ENCODE results near the gene KRTAP13-3. TPM values are rescaled to one million over a fixed set of nuclear protein-coding genes. Genes with fewer than 3 reads are reported as not detected.

Gene KRTAP13-3
- polyA plus RNA-seq, 12 donors = not detected

Other genes starting within 250 kb of the KRTAP13-3 start
- 1 to 10 TPM in 3 of 12 donors, under 1 TPM in 2, not detected in 7; 0.11 to 9.6 (median 2.2) TPM for gene CLDN8, start 209.8 kb downstream of the KRTAP13-3 start, polyA plus RNA-seq (ENCODE audit: insufficient read length in 12 of 12)
- gene KRTAP24-1, start 143.0 kb downstream of the KRTAP13-3 start, polyA plus RNA-seq (ENCODE audit: insufficient read length in 12 of 12) = not detected
- not detected for gene KRTAP25-1, start 136.4 kb downstream of the KRTAP13-3 start, polyA plus RNA-seq (ENCODE audit: insufficient read length in 12 of 12)
- not detected for gene KRTAP26-1, start 105.6 kb downstream of the KRTAP13-3 start, polyA plus RNA-seq (ENCODE audit: insufficient read length in 12 of 12)
- gene KRTAP27-1, start 88.2 kb downstream of the KRTAP13-3 start, polyA plus RNA-seq (ENCODE audit: insufficient read length in 12 of 12) = not detected
- not detected for gene KRTAP23-1, start 77.3 kb downstream of the KRTAP13-3 start, polyA plus RNA-seq (ENCODE audit: insufficient read length in 12 of 12)
- not detected for gene KRTAP13-2, start 53.7 kb downstream of the KRTAP13-3 start, polyA plus RNA-seq (ENCODE audit: insufficient read length in 12 of 12)
- not detected for gene KRTAP13-1, start 29.9 kb downstream of the KRTAP13-3 start, polyA plus RNA-seq (ENCODE audit: insufficient read length in 12 of 12)
- not detected for gene KRTAP13-4, start 4.3 kb upstream of the KRTAP13-3 start, polyA plus RNA-seq (ENCODE audit: insufficient read length in 12 of 12)
- not detected for gene KRTAP15-1, start 14.3 kb upstream of the KRTAP13-3 start, polyA plus RNA-seq (ENCODE audit: insufficient read length in 12 of 12)
- gene KRTAP19-1, start 54.4 kb upstream of the KRTAP13-3 start, polyA plus RNA-seq (ENCODE audit: insufficient read length in 12 of 12) = not detected
- gene KRTAP19-2, start 61.5 kb upstream of the KRTAP13-3 start, polyA plus RNA-seq (ENCODE audit: insufficient read length in 12 of 12) = not detected
- gene KRTAP19-3, start 66.1 kb upstream of the KRTAP13-3 start, polyA plus RNA-seq (ENCODE audit: insufficient read length in 12 of 12) = not detected
- not detected for gene KRTAP19-4, start 71.2 kb upstream of the KRTAP13-3 start, polyA plus RNA-seq (ENCODE audit: insufficient read length in 12 of 12)
- not detected for gene KRTAP19-5, start 76.2 kb upstream of the KRTAP13-3 start, polyA plus RNA-seq (ENCODE audit: insufficient read length in 12 of 12)
- gene KRTAP19-6, start 115.9 kb upstream of the KRTAP13-3 start, polyA plus RNA-seq (ENCODE audit: insufficient read length in 12 of 12) = not detected
- not detected for gene KRTAP19-7, start 135.4 kb upstream of the KRTAP13-3 start, polyA plus RNA-seq (ENCODE audit: insufficient read length in 12 of 12)
- not detected for gene KRTAP22-2, start 164.5 kb upstream of the KRTAP13-3 start, polyA plus RNA-seq (ENCODE audit: insufficient read length in 12 of 12)
- gene KRTAP6-3, start 166.5 kb upstream of the KRTAP13-3 start, polyA plus RNA-seq (ENCODE audit: insufficient read length in 12 of 12) = not detected
- gene KRTAP6-2, start 173.0 kb upstream of the KRTAP13-3 start, polyA plus RNA-seq (ENCODE audit: insufficient read length in 12 of 12) = not detected
- gene KRTAP22-1, start 175.2 kb upstream of the KRTAP13-3 start, polyA plus RNA-seq (ENCODE audit: insufficient read length in 12 of 12) = not detected
- gene KRTAP6-1, start 188.0 kb upstream of the KRTAP13-3 start, polyA plus RNA-seq (ENCODE audit: insufficient read length in 12 of 12) = not detected
- not detected for gene KRTAP20-1, start 190.5 kb upstream of the KRTAP13-3 start, polyA plus RNA-seq (ENCODE audit: insufficient read length in 12 of 12)
- gene KRTAP20-4, start 194.7 kb upstream of the KRTAP13-3 start, polyA plus RNA-seq (ENCODE audit: insufficient read length in 12 of 12) = not detected
- not detected for gene KRTAP20-2, start 209.3 kb upstream of the KRTAP13-3 start, polyA plus RNA-seq (ENCODE audit: insufficient read length in 12 of 12)
- gene KRTAP20-3, start 216.9 kb upstream of the KRTAP13-3 start, polyA plus RNA-seq (ENCODE audit: insufficient read length in 12 of 12) = not detected